HuH-7 (cell line): ENCODE measurements around the gene CEMP1.

Experiments
- DNase-seq: peaks from one replicate; pipeline ENCODE4 v3.0.0; 2011; ENCODE audit warnings: low spot score

The CEMP1 gene

DNA sequence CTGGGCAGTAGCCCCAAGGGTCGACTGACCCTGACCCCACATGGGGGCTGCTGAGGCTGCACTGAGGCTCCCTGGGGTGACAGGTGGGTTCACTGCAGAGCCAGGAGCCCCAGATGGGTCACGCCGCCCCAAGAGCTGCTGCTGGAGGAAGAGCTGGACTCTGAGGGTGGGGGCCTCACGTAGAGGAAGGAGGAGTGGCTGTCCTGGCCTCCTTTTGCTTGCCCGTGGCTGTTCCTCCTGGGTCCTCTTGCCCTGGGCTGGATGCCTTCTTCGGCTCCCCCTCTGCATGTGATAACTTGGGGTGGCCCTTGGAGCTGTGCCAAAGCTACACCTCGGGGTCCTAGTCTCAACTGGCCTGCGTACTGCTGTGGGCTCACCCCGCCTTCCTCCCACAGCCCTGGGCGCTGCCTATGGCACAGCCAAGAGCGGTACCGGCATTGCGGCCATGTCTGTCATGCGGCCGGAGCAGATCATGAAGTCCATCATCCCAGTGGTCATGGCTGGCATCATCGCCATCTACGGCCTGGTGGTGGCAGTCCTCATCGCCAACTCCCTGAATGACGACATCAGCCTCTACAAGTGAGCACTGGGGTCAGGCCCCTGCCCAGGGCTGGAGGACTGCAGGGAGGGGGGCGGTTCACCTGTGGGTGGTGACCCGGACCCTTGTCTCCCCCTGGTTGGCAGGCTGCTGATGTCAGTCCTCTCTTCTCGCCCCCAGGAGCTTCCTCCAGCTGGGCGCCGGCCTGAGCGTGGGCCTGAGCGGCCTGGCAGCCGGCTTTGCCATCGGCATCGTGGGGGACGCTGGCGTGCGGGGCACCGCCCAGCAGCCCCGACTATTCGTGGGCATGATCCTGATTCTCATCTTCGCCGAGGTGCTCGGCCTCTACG lies 12.1 kb downstream of the CEMP1 start:
- no peak for DNase-seq

DNA sequence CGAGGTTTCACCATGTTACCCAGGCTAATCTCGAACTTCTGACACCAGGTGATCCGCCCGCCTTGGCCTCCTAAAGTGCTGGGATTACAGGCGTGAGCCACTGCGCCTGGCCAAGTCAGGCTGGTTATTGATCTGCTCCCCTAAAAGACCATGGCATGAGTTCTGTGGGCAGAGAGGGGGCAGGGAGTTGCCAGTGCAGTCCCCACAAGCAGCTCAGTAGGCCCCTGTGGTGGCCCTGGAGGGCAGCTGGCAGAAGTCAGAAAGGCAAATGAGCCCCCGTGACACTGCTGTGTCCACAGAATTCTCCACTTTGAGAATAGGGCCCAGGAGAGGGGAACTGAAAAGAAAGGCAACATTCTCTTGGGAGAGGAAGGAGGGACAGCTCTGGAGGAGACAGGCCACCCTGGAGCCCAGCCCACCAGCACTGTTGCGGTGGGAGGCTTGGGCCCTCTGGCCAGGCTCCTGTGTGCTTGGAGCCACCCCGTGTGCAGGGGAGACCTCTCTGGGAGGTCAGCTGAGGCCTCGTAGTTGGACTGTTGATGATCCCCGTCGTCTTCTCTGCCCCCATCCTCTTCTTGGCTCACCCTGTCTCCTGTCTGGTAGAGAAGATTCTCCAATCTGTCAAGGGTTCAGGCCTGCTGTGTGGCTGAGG lies 13.1 kb downstream of the CEMP1 start:
- no peak for DNase-seq

DNA sequence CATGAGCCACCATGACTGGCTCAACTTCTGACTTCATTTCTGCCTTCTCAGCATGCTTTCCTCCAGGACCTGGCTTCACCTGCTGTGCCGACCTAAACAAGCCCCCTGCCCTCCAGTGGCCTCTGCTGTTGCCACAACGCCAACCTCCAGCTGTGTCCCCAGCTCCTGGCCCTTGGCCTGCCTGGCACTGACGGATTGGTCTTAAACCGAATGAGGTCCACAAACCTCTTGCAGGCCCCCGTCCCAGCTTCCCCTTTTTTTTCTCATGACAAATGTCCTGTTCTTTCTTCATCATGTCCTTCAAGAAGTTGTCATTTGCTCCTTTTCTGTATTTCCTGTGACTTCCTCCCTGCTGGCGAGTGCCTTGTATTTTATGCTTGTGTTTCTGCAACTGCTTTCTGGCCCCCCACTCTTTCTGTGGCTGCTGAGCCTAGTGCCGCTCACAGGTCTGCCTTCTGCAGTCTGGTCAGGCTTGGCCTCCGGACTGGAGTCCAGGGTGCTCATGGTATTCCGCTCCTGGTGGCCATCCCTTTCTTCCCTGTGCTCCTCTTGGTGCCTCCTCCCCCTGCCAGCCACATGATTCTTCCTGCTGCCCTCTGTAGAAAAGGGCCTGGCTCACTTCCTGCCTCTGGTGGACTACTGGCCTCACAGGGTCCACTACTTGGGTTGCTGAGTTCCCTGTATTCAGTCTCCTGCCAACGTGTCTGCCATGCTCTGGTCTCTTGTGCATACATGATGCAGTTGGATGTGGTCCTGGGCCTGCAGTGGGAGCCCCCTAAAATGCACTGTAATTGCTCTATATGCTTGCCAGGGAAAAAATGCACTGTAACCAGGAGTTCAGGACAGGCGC lies 14.6 kb downstream of the CEMP1 start:
- no peak for DNase-seq

DNA sequence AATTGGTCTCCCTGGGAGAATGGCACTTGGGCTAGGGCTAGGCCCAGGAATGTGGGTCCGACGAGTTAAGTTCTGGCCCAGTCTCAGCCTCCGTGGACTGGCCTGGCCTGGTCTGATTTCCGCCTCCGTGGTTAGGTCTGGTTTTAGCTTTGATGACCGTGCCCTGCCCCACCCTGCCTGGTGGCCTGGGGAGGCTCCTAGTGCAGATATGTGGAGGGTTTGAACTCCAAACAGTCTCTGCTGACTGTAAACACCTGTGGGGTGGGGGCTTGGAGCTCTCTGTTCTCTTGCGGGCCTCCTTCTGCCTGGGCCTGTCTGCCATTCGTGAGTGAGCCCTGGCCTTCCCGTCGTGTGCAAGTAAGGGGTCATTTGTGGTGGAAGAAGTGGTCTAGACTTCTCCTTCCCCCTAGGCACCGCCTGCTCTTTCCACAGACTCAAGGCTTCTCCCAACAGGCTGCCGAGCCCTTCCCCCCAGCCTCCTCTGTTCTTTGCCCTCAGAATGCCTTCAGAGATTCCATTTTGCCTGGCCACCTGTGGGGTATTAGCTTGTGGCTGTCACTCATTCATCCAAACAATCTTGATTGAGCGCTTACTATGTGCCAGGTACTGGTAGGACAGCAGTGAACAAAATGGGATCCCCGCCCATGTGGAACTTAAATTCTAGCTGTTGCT lies 15.9 kb downstream of the CEMP1 start:
- no peak for DNase-seq

DNA sequence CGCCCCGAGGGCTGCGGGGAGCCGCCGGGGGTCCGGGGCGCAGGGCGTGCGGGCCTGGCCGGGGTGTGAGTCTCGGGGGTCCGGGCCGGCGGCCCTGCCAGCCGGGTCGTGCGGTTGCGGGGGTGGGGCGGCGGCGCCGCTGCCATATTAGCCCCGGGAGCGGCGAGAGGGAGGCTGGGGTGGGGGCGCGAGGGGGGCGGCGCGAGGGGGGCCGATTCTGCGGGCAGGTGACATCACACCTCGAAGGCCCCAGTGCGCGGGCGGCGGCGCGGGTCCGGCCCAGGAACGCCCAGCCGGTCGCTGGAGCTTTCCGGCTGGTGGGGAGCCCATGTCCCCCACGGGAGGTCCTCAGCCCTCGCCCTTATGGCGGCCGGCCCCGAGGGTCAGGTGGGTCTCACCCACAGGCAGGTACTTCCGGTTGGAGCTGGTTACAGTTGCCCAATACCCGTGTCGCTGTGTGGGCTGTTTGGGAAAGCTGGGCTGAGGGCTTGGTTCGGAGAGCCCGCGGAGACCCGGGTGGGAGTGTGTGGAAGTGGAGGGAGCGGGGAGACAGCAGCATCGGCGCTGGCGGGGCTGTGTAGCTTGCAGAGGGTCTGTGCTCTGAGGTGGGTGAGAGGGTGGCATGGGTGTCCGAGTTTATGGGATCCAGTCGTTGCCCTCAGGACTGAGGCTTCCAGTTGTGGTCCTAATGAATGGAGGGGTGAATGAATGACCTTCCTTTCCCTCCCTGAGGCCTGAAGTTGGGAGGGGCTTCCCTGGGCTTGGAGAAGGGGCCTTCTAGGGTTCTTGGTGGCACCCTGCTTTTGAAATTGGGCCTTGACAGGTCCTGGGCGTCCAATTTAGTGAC lies 16.7 kb downstream of the CEMP1 start:
- DNase-seq: no peak

DNA sequence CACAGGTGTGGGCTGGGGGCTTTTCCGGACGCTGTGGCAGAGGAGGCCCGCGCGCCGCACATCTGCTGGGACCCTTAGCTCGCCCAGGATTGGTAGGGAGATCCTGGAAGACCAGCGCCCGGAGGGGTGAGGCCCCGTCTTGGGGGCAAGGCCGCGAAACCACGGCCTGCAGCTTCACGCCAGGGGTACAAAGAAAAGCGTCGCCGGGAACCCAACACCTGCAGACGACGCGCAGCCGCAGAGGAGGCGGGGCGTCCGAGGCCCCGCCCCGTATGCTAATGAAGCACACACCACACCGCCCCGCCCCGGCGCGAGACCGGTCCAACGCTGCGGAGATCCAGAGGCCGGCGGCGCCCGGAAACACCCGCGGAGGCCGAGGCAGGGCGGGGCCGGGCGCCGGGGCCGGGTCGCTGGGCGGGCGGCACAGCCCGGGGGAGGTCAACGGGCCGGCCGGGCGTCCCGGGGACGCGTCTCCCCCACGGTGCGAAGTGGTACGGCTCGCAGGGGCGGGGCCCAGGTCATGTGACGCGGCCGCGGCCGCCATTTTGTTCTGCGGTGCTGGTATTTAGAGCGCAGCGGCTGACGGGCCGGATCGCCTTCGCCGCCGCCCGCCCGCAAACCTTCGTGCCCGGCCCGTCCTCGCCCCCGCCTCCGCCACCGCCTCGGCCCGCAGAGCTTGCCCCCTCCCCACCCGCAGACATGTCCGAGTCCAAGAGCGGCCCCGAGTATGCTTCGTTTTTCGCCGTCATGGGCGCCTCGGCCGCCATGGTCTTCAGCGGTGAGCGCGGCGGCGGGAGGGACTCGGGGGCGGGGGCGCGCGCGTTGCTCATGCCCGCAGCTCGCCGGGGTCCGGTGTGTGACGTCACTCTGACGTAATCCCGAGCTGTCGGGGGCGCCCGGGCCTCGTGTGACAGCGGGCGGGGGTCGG lies 17.5 kb downstream of the CEMP1 start, which contains the start of gene ATP6V0C:
Gene ATP6V0C (plus strand): TSS at position 548 of the 928 bp plus-strand sequence. CDS start 152 bp downstream, at position 700.
- DNase-seq: peak; percentile 91

DNA sequence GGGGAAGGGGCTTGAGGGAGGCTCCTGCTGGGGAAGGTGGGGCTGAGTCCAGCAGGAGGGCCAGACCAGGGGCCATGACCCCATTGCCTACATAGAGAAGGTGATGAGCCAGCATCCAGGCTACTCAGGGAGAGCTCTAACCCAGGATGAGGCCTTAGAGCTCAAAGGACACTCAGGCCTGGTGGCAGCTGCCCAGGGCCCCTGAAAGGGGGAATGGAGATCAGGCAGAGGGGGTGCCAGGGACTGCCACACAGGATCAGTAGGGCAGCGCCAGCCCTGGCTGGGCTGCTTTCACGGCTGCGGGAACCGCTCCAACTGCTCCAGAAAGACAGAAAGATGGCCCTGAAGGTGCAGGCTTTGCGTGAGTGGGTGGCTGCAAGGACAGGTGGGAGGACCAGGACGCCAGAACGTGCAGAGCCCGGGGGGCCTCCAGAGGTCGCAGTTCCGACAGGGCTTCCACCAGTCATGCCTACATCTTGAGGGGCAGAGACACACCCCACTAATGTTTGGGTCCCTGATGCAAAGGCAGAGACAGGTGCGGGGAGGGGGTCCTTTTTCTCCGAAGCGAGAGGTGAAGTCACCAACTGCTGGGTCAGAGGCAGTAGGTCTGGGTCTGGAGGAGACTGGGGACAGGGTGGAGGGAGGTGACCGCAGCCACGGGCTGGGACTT lies 18.3 kb downstream of the CEMP1 start:
- DNase-seq: no peak

DNA sequence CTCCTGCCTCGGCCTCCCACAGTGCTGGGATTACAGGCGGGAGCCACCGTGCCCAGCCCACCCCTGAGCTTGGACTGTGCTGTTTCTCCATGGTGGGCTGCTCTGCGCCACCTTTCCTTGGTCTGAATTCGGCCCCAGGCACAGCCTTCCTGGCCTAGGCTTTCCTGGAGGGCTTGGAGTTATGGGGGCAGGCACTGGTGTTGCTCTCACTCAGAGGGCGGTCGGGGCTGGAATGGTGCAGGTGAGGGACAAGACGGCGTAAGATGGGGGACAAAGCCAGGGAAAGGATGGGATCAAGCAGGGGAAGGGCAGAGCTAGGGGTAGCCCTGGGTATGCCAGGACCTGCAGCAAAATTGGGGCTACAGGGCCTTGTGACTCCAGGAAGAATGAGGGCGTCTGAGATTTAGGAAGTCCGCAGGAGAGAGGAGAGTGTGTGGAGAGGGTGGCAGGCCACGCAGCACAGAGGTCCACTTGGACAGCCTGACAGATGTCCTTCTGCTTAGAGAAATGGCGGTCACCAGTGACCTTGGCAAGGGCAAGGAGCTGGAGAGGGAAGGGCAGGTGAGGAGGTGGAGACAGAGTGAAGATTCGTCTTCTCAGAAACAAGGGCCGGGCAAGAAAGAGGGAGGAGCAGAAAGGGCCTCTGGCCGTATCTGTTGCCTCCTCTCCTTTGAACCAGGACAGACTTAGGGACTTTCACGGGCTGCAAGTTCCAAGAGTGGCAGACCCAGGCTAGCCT lies 19.0 kb downstream of the CEMP1 start:
- DNase-seq: no peak

DNA sequence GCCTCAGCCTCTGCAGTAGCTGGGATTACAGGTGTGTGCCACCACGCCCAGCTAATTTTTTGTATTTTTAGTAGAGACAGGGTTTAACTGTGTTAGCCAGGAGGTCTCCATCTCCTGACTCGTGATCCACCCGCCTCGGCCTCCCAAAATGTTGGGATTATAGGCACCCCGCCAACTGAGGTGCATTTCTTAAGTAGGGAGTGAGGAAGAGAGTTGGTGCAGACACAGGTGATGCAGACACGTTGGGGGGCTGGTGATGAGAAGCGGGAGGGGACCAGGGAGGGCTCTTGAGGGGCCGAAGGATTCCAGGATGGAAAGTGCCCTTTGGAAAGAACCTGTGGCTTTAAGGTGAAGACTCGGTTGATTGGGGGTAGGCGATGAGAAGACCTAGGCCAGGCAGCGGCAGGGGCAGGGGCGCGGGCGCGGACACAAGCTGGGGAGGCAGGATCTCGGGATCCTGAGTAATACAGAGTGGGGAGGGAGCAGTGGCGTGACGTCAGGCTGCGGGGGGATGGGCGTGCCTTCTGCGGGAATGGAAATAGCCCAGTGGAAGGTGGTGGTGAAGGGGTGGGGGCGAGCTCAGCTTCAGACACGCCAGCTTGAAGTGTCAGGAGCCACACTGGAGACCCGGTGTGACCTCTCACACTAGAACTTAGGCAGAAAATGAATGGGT lies 19.9 kb downstream of the CEMP1 start:
- no peak for DNase-seq

DNA sequence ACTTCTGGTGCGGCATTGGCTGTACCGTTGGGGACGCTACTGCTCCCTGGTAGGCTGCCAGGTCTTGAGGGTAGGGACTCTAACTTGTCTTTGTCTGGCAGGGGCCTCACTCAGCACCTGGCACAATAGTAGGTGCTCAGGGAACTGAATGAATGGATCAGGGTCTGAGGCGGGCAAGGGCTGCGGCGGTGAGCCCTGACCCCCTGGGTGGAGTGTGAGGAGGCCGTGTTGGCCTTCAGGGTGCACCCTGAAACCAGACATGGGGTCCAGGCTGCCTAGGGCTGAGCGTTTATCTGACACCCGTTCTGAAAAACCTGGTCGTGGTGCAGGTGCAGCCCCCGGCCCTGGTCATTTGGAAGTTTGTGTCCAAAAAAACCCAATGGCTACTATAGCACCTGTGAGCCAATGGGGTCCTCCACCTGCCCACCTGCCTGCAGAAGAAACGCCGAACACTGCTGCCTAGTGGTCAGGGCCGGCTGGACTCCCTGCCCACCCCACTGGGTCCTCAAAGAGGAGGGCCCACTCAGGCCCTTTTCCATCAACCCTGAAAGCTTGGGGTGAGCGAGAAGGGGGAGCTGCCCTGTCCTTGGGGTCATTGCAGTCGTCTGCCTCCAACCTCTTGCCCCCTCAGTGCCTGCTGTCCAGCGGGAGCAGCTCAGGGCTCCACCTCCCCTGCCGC lies 22.3 kb downstream of the CEMP1 start:
- DNase-seq: no peak

DNA sequence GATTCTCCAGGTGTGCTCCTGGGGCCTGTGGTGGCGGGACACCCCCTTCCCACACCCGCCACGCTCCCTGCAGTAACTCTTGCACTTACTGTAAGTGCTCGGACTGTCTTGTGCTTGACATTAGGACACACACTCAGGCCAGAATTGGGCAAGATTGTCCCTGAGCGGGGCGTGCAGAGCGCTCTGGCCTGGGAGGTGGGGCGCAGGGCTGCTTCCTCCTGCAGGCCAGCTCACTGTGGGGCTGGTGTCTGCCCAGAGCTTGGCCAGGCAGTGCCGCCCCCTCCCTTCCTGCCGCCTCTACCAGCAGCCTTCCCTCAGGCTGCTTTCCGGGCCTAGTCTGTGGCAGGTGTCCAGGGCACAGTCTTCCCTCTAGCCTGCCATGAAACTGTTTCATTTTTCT lies 23.5 kb downstream of the CEMP1 start:
- no peak for DNase-seq

DNA sequence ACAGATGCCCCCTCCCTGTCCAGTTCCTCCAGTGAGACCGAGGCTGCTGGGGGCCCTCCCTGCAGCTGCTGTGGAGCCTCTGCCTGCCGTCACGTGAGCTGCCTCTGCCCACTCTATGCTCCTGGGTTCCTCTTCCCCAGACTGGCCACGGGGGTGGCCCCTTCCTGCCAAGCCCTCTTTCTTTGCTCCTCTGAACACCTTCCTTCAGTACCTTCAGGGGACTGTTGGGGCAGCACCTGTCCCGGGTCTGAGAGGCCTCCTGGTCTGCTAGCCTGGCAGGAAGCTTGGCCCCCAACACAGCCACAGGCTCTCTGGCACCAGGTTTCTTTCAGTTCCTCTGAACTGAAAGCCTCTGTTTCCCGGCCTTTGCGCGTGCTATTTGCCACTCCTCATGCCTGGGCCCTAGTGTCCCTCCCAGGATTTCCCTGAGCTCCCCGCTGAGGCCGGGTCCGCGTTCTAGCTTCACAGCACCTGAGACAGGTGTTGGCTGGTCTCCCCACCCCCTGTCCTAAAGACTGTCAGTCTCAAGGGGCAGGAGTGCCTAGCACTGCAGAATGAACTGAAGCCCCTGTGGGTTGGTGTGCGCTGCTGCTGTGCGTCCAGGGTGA lies 24.1 kb downstream of the CEMP1 start:
- DNase-seq: no peak

DNA sequence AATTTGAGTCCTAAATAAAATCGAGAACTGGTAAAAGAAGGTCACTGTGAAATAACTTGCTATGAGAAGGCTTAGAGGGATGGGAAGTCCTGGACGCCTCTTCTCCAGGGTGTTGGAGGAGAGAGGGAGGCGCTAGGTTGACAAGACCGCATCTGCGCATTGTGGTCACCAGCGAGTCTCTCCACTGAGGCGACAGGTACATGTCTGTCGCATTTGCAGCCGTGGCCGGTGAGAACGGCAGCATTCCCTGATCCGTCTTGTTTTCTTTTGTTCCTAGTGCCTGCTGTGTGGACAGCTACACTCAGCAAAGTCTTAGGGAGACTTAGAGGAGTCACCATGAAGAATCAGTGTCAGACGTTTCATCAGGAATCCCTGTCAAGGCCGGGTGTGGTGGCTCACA lies 25.5 kb downstream of the CEMP1 start:
- DNase-seq: no peak

DNA sequence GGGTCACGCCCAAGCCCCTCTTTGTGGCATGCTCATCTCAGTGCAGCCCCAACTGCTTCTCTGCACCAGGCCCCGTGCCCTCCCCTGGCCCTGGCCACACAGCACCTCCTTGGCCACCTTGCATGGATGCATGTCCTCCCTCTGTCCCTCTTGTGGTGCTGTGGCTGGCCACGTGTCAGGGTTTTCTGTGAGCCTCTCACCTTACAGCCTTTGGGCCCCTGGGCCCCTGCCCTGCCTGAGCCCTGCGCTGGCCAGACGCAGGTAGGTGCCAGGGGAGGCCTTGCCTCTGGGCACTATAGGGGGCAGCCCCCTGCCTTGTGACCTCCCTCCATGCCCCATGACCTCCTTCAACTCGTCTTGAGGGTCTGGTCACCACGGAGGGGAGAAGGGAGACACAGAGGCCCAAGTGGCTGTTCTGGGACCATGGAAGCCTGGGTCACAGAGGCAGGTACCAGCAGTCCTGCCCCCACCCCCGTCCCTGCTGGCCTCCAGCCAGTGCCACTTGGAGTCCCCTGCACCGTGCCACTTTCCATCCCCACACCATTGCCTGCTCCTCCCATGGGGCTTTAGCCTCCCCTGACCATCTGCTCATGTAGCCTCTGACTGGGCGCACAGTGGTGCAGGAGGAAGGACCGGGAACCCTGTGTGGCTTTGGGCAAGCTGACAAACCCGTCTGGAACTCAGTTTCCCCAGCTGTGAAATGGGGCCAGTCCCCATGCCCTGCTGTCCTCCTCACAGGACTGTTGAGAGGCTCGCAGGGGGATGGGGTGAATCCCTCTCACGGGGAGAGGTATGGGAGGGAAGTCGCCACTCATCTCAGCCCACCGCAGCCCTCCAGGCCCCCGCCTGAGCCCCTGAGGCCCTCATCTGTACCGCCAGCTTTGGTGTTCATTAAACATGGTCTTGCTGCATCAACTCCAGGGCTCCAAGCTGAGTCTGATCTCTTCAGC lies 29.0 kb downstream of the CEMP1 start:
- DNase-seq: no peak

DNA sequence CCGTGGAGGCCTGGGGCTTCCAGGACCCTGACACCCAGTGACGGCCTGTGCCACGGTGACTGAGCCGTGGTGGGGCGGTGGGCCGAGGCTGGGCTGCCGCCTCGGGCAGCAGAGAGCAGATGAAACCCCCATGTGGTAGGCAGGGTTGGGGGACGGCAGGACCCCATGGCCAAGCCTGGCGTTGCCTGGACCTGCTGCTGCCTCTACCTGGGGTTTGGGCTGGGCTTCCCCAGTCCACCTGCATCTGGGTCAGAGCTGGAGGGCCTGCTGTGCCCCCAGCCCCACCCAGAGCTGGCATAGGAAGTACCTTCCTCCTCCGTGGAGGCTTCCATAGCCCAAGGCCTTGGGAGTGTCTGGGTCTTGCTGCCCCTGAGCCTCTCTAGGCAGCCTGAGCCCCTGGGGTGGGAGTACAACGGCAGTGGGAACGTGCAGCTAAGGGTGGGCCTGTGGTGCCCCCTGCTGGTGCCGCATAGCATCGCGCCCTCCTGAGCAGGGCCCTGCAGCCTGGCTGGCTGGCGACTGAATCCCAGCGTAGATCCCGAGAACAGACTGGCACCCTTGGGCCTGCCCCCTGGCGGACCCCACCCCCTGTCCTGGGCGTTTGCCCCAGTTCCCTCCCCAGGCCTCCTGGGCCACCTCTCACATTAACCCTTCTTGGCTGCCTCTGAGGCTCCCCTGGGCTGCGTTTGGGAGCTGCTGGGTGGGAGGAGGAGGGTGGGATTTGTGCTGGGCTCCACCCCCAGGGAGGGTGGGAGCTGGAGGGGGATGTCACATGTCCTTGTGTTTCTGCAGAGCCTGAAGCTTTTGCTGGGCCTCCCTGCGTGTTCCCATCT lies 30.1 kb downstream of the CEMP1 start:
- peak; percentile 95 for DNase-seq
